SU-DHL-6 (cell line): ENCODE data around the gene PHYHIPL.
A peak's percentile ranks its signal among the peaks of the same experiment; 100 is the strongest.

Source experiments
- H2AFZ ChIP-seq: fragments of 200-600 bp; sonication (generic); 2 replicates; pipeline ENCODE4 v1.6.1; 2014; ENCODE audit warnings: low read depth, mild to moderate bottlenecking, moderate library complexity, mixed read lengths, antibody characterized with exemption, low read length; ENCODE audit not compliant: severe bottlenecking
- H3F3A ChIP-seq: fragments of 200-600 bp; shearing (Covaris generic); 2 replicates; pipeline ENCODE4 v1.6.0; 2016; ENCODE audit warnings: antibody characterized with exemption, mild to moderate bottlenecking; ENCODE audit not compliant: insufficient read depth
- H3K27ac ChIP-seq: fragments of 200-600 bp; sonication (generic); 2 replicates; pipeline ENCODE4 v1.5.1; 2016; ENCODE audit warnings: low read depth, mild to moderate bottlenecking, low read length, moderate library complexity, mixed read lengths
- H3K27me3 ChIP-seq: fragments of 200-600 bp; sonication (generic), shearing (Covaris generic); 2 replicates; pipeline ENCODE4 v1.6.0; 2014; ENCODE audit warnings: mild to moderate bottlenecking, low read length
- H3K36me3 ChIP-seq: fragments of 200-600 bp; sonication (generic); 2 replicates; pipeline ENCODE4 v1.6.1; 2014; ENCODE audit warnings: mild to moderate bottlenecking, low read length, mixed read lengths
- H3K4me2 ChIP-seq: fragments of 300-600, 200-600 bp; shearing (Covaris generic), sonication (generic); 2 replicates; pipeline ENCODE4 v1.6.0; 2014; ENCODE audit warnings: low read length, low read depth, mild to moderate bottlenecking; ENCODE audit not compliant: poor library complexity, severe bottlenecking
- H3K4me3 ChIP-seq: fragments of 200-600 bp; sonication (generic); 2 replicates; pipeline ENCODE4 v1.5.1; 2014; ENCODE audit warnings: antibody characterized with exemption, low read length, mild to moderate bottlenecking, mixed read lengths; ENCODE audit not compliant: insufficient read depth, poor library complexity, severe bottlenecking
- H3K79me2 ChIP-seq: fragments of 200-600 bp; sonication (generic); 2 replicates; pipeline ENCODE4 v1.6.1; 2014; ENCODE audit warnings: mild to moderate bottlenecking, low read length, moderate library complexity; ENCODE audit not compliant: insufficient read depth
- H3K9ac ChIP-seq: fragments of 200-600 bp; sonication (generic); 2 replicates; pipeline ENCODE4 v1.7.0; 2014; ENCODE audit warnings: mild to moderate bottlenecking, low read length
- H3K9me2 ChIP-seq: fragments of 200-600 bp; sonication (generic); replicated peaks from 2 replicates; pipeline ENCODE4 v1.6.1; 2014; ENCODE audit warnings: low read length; ENCODE audit not compliant: insufficient read depth
- H3K9me3 ChIP-seq: fragments of 200-600 bp; sonication (generic); 2 replicates; pipeline ENCODE4 v1.6.1; 2014; ENCODE audit warnings: low read length, mixed read lengths; ENCODE audit not compliant: insufficient read depth
- H4K20me1 ChIP-seq: fragments of 200-600 bp; sonication (generic); 2 replicates; pipeline ENCODE4 v1.6.1; 2014; ENCODE audit warnings: low read depth, mild to moderate bottlenecking, antibody characterized with exemption, low read length, moderate library complexity, mixed read lengths
- CTCF ChIP-seq: fragments of 200-600 bp; sonication (generic); IDR thresholded peaks from one replicate; pipeline ENCODE4 v1.5.1; 2017; ENCODE audit warnings: antibody characterized with exemption, mild to moderate bottlenecking, low read length, moderate library complexity; ENCODE audit not compliant: insufficient read depth, poor library complexity, severe bottlenecking
- EZH2phosphoT487 ChIP-seq: fragments of 200-600 bp; sonication (generic), shearing (Covaris generic); conservative IDR thresholded peaks from 2 replicates; pipeline ENCODE4 v1.6.1; 2018; ENCODE audit warnings: mild to moderate bottlenecking, antibody characterized with exemption, low read length, moderate library complexity, mixed read lengths

The PHYHIPL gene

GRCh38 chr10:59240582-59241183 lies 64.2 kb downstream of the PHYHIPL start:
- H2AFZ ChIP-seq, result no peak overlapping the region
- no peaks in the 10 kb centered on the region for H4K20me1 ChIP-seq
- no peaks in the 10 kb centered on the region for H3F3A ChIP-seq
- H3K9me3 ChIP-seq, result no peaks in the 10 kb centered on the region
- no peak overlapping the region for H3K27ac ChIP-seq
- H3K9ac ChIP-seq, result no peak overlapping the region
- H3K9me2 ChIP-seq, result no peaks in the 10 kb centered on the region
- H3K4me3 ChIP-seq, result no peak overlapping the region
- no peak for TF ChIP-seq EZH2phosphoT487
- TF ChIP-seq CTCF, result peak; percentile 32
- no peaks in the 10 kb centered on the region for H3K27me3 ChIP-seq
- H3K4me2 ChIP-seq, result no peak overlapping the region
- H3K36me3 ChIP-seq, result no peaks in the 10 kb centered on the region
- no peaks in the 10 kb centered on the region for H3K79me2 ChIP-seq

DNA sequence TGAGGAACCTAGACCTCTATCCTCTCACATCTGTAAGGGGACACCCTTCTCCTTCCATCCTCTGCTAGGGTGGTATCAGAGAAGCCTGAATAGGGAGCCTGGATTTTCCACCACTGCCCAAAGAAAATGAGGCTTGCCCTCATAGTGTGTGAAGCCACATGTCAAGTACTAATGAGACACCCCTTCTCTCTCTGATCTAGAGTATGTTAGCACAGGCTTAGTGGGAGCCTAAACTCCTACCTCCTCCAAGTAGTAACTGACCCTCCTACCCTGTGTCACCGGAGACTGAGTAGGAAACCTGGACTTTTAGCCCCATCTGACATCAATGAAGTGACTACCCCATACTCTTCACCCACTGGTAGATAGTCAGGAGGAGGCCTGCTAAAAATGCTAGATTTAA lies 65.6 kb downstream of the PHYHIPL start:
- H3K36me3 ChIP-seq, result no peaks in the 10 kb centered on the region

GRCh38 chr10:59242991-59243390 lies 66.5 kb downstream of the PHYHIPL start:
- H2AFZ ChIP-seq, result no peak overlapping the region
- no peaks in the 10 kb centered on the region for H3K36me3 ChIP-seq
- H3K27ac ChIP-seq, result no peak overlapping the region
- H3K4me2 ChIP-seq, result no peak overlapping the region
- no peaks in the 10 kb centered on the region for H3K27me3 ChIP-seq
- H4K20me1 ChIP-seq, result no peaks in the 10 kb centered on the region
- no peaks in the 10 kb centered on the region for H3F3A ChIP-seq
- no peak overlapping the region for H3K9ac ChIP-seq
- H3K9me2 ChIP-seq, result no peaks in the 10 kb centered on the region
- H3K9me3 ChIP-seq, result no peaks in the 10 kb centered on the region
- no peak overlapping the region for H3K4me3 ChIP-seq
- H3K79me2 ChIP-seq, result no peaks in the 10 kb centered on the region
- TF ChIP-seq EZH2phosphoT487, result no peak
- TF ChIP-seq CTCF, result no peak

More for the DNA sequence above, 65.6 kb downstream of the PHYHIPL start:
- Histone ChIP-seq H4K20me1 (no peaks in the 10 kb centered on the region), H3K79me2 (no peaks in the 10 kb centered on the region), H2AFZ (no peak overlapping the region), H3K27ac (no peak overlapping the region), H3K4me2 (no peak overlapping the region), H3K4me3 (no peak overlapping the region), H3K9me2 (no peaks in the 10 kb centered on the region), H3K27me3 (no peaks in the 10 kb centered on the region), H3K9me3 (no peaks in the 10 kb centered on the region), H3K9ac (no peak overlapping the region), H3F3A (no peaks in the 10 kb centered on the region)
- TF ChIP-seq CTCF, result no peak
- no peak for TF ChIP-seq EZH2phosphoT487
